Measurements from ENCODE around the gene HRCT1. TPM values are rescaled to one million over a fixed set of nuclear protein-coding genes. Genes with fewer than 3 reads are reported as not detected.

HRCT1 gene
- total RNA-seq, 1 donor from 2014 or later = 0.72 TPM

DNA sequence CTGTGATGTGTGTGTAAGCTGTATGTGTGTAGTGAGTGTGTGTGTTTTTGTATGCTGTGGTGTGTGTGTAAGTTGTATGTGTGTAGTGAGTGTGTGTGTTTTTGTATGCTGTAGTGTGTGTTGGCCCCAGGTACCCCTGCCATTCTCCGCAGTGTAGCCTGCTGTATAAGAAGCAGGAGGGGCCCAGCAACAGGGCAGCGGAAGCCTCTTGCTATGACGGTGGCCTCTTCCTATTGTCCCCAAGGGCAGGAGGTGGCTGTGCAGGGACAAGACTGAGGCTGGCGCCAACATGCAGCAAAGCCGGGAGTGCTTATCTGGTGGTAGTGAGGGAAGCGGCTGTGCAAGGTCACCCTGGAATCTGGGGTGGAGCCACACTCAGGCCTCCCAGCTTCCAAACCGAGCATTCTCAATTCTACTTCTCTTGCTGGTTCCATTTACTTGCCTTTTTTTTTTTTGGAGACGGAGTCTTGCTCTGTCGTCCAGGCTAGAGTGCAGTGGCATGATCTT, 8.4 kb downstream of the HRCT1 start:
- H3K4me1 Mint-ChIP-seq = peaks cover 14% of the 10 kb centered on the region
- no peaks in the 10 kb centered on the region for H3K27me3 Mint-ChIP-seq (ENCODE audit: low read depth)
- H3K36me3 Mint-ChIP-seq = no peaks in the 10 kb centered on the region
- H3K27ac Mint-ChIP-seq = no peak overlapping the region
- DNase-seq (ENCODE audit: low spot score in 2 of 2, unreplicated experiment in 2 of 2) = no peak
- no peak overlapping the region for H3K4me3 Mint-ChIP-seq
- TF ChIP-seq, protein P1, sequence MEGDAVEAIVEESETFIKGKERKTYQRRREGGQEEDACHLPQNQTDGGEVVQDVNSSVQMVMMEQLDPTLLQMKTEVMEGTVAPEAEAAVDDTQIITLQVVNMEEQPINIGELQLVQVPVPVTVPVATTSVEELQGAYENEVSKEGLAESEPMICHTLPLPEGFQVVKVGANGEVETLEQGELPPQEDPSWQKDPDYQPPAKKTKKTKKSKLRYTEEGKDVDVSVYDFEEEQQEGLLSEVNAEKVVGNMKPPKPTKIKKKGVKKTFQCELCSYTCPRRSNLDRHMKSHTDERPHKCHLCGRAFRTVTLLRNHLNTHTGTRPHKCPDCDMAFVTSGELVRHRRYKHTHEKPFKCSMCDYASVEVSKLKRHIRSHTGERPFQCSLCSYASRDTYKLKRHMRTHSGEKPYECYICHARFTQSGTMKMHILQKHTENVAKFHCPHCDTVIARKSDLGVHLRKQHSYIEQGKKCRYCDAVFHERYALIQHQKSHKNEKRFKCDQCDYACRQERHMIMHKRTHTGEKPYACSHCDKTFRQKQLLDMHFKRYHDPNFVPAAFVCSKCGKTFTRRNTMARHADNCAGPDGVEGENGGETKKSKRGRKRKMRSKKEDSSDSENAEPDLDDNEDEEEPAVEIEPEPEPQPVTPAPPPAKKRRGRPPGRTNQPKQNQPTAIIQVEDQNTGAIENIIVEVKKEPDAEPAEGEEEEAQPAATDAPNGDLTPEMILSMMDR (IDR thresholded peaks at IDR 0.05; ENCODE audit: unreplicated experiment) = no peak
- H3K9me3 Mint-ChIP-seq = no peaks in the 10 kb centered on the region

DNA sequence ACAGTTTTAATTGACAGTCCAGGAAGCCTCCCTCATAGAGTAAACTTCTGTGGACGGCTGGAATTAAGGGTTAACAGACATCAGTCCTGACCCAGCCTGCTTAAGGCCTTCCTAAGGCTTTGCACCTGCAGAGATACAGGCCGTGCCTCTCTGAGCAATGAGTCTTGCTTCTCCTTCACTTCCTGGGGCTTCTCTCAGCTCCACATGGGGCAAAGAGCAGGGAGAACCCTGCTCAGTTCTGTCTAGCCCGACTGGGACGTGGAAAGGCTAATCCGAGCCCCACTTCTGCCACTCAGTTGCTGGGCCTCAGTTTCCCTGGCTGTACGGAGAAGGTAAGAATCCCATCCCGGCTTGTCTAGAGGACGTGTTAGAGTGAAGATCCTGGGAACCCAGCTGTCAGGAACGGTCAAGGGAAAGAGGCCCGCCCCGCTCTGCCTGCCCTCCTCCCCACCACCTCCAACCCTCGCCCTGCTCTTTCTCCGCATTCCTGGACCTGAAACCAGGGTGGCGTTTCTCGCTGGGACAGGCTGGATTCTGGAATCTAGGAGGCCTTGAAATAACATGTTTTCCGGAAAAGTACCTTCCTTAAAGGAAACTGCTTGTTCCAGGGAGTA, 9.8 kb downstream of the HRCT1 start:
- no peaks in the 10 kb centered on the region for H3K27me3 Mint-ChIP-seq (ENCODE audit: low read depth)
- TF ChIP-seq, protein P1 (IDR thresholded peaks at IDR 0.05; ENCODE audit: unreplicated experiment) = no peak
- H3K9me3 Mint-ChIP-seq = no peaks in the 10 kb centered on the region
- no peak overlapping the region for H3K4me3 Mint-ChIP-seq
- no peaks in the 10 kb centered on the region for H3K36me3 Mint-ChIP-seq
- DNase-seq (ENCODE audit: low spot score in 2 of 2, unreplicated experiment in 2 of 2) = no peak
- no peak overlapping the region for H3K27ac Mint-ChIP-seq
- H3K4me1 Mint-ChIP-seq = peaks cover 9% of the 10 kb centered on the region

DNA sequence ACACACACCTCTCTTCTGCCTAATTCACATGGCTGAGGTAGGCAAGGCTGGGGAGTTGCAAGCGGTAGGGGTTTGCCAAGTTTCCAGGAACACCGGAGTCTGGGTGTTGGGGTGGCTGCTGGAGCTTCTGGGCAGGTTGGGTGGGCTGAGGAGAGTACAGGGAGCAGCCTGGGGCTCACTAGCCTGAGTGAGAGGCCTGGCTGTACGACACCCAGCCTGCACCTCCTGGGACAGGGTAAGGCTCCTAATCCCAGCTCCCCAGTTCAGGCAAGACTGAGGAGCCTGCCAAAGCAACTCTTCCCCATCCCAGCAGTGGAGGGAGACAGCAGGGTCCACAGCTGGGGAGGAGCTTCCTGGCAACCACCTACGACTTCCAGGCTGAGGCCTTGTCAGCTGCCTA, 11.3 kb downstream of the HRCT1 start:
- Mint-ChIP-seq H3K27me3 (ENCODE audit: low read depth) (no peaks in the 10 kb centered on the region), H3K4me3 (no peak overlapping the region), H3K27ac (no peak overlapping the region), H3K4me1 (peaks cover 6% of the 10 kb centered on the region), H3K9me3 (no peaks in the 10 kb centered on the region), H3K36me3 (no peaks in the 10 kb centered on the region)
- TF ChIP-seq, protein P1 (IDR thresholded peaks at IDR 0.05; ENCODE audit: unreplicated experiment) = no peak
- DNase-seq (ENCODE audit: low spot score in 2 of 2, unreplicated experiment in 2 of 2) = no peak

DNA sequence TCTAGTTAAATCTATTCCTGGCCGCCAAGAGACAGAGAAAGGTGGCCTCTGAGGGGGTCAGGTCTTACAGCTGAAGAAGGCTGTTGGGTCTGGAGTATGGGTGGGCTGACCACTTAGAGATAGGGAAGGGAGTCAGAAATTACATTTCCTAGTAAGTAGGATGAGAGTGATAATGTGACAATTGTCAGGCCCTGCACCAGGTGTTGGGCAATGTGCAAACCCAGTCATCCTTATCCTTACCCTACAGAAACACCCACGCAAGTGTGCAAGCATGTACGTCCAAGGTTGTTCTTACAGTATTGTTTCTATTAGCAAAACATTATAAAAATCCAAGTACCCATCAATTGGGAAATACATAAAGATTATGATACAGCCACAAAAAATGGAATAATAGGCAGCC, 12.8 kb downstream of the HRCT1 start:
- H3K27me3 Mint-ChIP-seq (ENCODE audit: low read depth) = no peaks in the 10 kb centered on the region
- no peak overlapping the region for H3K27ac Mint-ChIP-seq

GRCh38 chr9:35919212-35920008, 13.4 kb downstream of the HRCT1 start:
- H3K9me3 Mint-ChIP-seq = no peaks in the 10 kb centered on the region
- H3K27ac Mint-ChIP-seq = no peak overlapping the region

More for the DNA sequence above, 12.8 kb downstream of the HRCT1 start:
- H3K4me3 Mint-ChIP-seq = no peak overlapping the region
- no peaks in the 10 kb centered on the region for H3K9me3 Mint-ChIP-seq
- H3K36me3 Mint-ChIP-seq = no peaks in the 10 kb centered on the region
- DNase-seq (ENCODE audit: low spot score in 2 of 2, unreplicated experiment in 2 of 2) = no peak
- H3K4me1 Mint-ChIP-seq = peaks cover 10% of the 10 kb centered on the region
- TF ChIP-seq, protein P1 (IDR thresholded peaks at IDR 0.05; ENCODE audit: unreplicated experiment) = no peak

More at GRCh38 chr9:35919212-35920008, 13.4 kb downstream of the HRCT1 start:
- no peak overlapping the region for H3K4me3 Mint-ChIP-seq
- TF ChIP-seq, protein P1 (IDR thresholded peaks at IDR 0.05; ENCODE audit: unreplicated experiment) = no peak
- H3K4me1 Mint-ChIP-seq = peaks cover 16% of the 10 kb centered on the region
- H3K36me3 Mint-ChIP-seq = no peaks in the 10 kb centered on the region
- DNase-seq (ENCODE audit: low spot score in 2 of 2, unreplicated experiment in 2 of 2) = no peak
- H3K27me3 Mint-ChIP-seq (ENCODE audit: low read depth) = no peaks in the 10 kb centered on the region
